Hepatocyte (in vitro differentiated cells): ENCODE results near the gene CISD2.

Source experiments
- CTCF ChIP-seq: fragments of 200-600 bp; sonication (generic); IDR thresholded peaks from 2 replicates; pipeline ENCODE4 v1.5.1; 2016; ENCODE audit warnings: antibody characterized with exemption, mild to moderate bottlenecking; ENCODE audit not compliant: poor library complexity
- EZH2 ChIP-seq: fragments of 200-600 bp; sonication (generic); IDR thresholded peaks from 2 replicates; pipeline ENCODE4 v1.6.1; 2016; ENCODE audit warnings: antibody characterized with exemption, mild to moderate bottlenecking, borderline replicate concordance

DNA sequence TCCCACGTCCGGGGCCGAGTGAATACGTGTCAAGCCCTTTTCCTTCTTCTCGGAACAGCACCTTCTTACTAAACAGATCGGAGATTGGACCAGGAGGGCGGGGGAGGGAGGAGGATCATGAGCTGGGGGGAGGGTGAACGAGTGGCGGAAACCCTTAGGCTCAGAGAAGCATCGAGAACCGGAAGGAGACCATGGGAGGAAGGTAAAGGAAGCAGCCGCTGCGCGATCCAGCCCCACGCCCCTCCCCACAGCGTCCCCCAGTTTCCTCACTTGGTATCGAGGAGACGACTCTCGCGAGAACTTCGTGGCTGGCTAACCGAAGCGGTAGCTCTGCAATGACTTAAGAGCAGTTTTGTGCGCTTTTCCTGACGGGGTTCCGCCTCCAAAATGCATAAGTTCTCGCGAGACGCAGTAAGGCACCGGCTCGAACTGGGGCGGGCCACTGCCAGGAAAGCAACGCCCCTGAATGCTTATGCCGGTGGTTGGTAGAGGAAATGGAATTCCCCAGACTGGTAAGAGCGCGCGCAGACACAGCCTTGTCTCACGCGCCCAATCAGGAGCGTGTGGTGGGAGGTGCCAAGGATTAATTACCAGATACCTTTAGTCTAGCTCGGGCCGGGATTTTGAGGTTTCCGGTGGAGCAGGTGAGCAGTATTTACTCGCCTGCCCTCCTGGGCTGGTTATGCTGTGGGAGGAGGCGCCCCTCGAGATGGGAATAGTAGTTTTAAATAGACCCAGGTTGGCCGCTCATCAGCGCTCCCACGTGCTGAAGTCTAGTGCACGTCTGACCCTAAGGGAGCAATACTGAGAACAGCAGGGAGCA, 40.9 kb upstream of the CISD2 start:
- TF ChIP-seq CTCF (no peak), EZH2 (no peak)
